Measurements from ENCODE around the gene USP40.

The USP40 gene

DNA sequence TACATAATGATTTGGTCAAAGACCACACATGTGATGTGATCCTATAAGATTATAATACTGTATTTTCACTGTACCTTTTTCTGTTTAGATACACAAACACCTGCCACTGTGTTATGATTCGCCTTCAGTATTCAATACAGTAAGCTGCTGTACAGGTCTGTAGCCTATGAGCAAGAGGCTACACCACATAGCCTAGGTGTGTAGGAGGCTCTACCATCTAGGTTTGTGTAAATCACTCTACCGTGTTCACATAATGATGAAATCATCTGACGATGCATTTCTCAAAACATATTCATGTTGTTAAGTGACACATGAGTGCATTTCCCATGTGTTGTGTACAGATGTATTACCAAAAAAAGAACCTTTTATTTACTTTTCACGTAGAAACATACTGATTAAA lies 74.5 kb downstream of the USP40 start:
- no peak for DNase-seq

DNA sequence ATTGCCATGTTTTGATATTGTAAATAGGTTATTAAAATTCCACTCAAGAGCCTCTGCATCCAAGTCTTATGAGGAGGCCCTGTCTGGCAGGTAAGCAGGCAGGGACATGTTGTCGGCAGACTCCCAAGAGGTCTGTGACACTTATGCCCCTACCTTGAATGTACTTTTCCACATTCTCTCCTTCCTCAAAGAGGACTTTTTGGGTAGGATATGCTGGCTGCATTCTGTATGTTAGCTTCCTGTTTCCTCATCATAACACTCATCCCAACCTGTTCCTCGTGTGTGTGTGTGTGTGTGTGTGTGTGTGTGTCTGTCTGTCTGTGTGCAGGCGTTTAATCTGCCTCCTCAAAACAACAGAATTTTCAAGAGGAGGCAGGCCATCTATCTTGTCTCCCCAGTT lies 75.3 kb downstream of the USP40 start:
- DNase-seq: no peak

DNA sequence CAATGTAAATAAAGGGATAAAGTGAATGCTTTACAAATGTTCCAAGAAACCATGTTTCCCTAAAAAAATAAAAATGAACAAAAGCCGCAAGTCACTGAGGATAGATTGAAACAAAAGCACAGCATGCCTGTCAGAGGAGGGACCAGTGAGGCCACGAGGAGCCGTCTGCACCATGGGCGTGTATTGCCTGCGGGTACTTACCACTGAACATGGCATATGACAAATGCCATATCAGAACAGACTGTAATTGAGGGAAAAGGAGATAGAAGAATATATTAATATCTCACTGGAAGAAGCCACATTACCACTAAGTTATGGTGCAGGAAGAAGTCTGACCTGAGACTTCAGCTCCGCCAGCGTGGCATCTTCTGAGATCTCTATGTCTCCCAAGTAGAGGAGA lies 75.8 kb downstream of the USP40 start:
- no peak for DNase-seq

DNA sequence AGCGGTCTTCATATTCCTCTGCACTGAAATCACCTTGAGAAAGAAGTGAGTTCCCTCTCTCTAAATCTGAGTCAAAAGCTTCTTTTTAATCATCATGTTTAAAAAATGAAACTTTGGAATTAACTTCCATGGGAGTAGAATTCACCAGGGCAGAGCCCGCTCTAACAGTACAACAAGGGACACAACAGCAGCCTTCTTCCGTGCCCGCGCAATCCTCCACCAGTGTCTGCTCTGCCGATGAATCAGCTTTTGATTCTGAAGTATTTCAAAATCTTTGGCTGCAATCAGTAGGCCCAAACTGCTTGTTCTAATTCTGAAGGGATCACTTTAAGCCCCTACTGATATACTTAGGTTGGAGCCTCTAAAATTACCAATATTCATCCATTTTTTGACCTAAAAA lies 76.9 kb downstream of the USP40 start:
- no peak for DNase-seq

DNA sequence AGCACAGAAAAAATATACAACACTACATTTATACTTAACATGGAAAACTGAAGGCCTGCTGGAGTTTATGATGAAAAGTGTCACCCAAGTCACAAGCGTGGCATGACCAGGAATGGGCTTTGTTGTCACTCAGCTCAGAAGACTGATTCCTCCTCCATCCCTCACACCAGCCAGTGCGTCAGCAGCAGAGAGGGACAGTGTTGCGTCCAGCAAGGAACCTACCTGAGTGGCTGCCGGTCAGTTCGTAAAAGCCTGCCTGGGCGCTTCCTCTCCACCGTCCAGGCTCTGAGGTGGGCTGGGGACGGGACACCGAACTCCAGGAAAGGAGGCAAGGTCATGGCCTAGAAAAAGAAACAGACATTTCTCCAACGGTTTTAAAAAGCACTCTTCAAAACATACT lies 77.4 kb downstream of the USP40 start:
- no peak for DNase-seq

DNA sequence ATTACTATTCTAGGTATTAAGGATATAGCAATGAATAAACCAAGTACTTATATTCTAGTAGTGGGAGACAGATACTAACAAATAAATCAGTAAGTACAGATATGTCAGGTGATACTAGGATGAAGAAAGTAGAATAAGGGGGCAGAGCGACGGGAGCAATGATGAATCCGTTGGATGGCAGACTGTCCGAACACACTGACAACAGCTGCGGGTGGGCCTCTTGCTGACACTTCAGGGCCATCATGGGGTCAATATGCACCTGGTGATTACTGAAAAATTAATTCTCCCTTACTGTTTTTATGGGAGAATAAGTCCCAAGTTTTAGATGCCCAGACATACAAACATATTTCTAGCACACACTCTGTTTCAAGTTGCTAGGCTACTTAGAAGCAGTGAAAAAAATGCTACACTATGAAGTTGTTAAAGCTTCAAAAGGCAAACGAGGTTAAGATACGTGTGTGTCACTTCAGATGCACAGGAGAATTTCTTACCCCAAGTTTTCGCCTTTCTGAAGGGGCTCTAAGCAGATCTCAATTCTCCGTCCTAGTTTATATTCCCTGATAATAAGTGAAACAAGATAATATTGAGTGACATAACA lies 78.7 kb downstream of the USP40 start:
- DNase-seq: no peak

DNA sequence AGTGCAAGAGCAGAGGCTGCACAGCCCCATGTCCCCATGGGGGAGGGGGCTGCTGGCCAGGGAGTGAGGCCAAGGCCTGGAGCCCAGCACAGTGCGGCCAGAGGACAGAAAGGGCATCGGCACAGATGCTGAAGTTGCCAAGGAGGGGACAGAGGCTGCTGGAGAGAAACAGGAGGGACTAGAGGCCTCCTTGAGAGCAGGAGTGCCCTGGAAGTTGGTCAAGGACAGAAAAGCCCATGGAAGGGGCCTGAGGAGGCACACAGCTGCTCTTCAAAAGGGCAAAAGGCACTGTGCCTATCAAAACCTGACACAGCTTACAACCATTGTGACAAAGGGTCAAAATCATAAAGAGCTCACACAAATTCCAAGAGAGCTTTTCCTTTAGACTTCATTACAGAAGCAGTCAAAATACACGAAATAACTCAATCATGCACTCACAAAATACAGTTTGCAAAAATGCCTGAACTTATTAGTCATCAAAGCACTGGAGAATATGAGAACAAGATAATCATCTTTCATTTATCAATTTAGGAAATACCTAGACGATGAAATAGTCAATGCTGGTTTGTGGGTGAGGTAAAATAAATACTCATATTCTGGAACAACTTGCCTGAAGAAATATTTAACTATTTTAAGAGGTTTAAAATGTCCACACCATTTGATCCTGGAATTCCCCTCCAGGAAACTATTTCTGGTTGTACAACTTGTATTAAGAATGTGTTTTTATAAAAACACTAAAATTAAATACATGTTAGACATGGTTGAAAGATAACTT lies 79.6 kb downstream of the USP40 start:
- no peak for DNase-seq

DNA sequence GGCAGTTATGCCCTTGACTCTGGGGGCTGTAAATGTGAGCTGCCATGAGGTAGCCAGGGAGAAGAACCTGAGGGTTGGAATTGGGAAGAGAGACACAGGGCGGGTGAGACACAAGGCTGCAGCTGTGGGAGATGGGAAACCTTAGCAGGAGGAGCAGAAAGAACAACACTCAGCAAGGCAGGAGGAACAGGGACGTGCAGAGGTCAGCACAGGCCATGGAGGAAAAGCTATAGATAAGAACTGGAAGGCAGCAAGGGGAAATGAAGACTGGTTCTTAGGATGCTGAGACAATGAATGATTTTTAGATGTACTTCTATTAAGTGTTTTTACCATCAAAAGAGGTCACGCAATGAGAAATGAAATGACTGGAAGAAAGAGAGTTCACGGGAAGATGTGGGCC lies 80.2 kb downstream of the USP40 start:
- DNase-seq: no peak

DNA sequence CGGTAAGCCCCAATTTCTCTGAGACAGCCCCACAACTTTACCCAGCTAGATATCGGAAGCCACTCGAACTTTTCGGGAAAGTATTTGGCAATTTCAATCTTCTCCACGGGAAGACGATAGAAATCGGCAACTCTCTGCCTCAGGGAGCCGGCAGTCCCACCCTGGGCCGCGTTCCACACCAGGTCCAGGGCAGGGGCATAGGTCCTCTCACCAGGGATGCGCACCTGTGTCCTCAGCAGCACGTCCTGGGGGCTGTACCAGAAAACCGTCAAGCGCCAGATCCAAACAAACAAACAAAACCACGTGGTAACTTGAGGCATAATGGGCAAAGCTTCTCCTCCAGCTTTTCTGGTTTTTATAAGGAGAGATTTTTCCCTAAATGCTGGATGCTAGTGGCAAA lies 80.9 kb downstream of the USP40 start:
- DNase-seq: no peak

DNA sequence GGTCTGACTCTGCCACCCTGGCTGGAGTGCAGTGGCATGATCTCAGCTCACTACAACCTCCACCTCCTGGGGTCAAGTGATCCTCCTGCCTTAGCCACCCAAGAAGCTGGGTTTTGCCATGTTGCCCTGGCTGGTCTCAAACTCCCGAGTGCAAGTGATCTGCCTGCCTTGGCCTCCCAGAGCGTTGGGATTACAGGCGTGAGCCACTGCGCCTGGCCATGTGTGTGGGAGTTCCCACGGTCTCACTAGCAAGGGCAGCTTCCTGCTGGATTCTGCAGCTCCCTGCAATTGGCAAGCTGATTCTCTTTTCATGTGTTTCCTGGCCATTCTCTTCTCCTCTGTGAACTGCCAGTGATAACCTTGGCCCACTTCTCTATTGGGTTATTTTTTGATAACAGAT lies 84.0 kb downstream of the USP40 start:
- DNase-seq: no peak

DNA sequence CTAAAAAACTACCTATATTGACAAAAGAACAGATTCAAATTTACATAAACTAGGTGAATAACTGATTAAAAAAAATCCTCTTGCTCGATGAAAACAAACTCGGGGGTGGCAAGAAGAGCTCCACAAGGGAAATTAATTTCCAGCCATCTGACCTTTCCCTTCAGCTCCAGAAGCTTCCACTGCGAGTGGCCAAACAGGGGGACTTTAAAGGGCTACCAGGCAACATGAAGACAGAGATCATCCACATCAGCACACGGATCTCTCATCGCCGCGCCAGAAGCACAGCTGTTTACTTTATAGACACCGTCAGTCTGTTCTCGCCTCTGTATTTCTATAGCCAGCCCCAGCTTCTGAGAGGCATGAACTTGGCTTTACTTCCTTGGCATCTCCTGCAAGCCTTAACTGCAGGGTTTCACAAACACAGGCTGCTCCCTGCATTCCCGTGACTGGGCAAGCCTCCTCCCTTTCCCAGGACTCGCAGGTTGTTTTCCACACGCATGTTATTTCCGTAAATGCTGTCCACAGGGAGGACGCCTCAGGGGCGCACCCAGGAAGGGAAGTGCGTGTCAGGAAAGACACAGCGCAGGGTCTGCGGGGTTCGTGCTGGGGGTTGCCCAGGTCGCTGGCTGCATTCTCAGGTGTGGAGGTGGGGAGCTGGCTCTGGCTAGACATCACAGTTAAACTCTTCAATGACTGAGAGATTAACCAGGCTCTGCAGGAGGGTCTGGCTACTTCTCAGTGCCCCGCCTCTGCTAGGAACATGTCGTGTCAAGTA lies 85.0 kb downstream of the USP40 start:
- DNase-seq: no peak

DNA sequence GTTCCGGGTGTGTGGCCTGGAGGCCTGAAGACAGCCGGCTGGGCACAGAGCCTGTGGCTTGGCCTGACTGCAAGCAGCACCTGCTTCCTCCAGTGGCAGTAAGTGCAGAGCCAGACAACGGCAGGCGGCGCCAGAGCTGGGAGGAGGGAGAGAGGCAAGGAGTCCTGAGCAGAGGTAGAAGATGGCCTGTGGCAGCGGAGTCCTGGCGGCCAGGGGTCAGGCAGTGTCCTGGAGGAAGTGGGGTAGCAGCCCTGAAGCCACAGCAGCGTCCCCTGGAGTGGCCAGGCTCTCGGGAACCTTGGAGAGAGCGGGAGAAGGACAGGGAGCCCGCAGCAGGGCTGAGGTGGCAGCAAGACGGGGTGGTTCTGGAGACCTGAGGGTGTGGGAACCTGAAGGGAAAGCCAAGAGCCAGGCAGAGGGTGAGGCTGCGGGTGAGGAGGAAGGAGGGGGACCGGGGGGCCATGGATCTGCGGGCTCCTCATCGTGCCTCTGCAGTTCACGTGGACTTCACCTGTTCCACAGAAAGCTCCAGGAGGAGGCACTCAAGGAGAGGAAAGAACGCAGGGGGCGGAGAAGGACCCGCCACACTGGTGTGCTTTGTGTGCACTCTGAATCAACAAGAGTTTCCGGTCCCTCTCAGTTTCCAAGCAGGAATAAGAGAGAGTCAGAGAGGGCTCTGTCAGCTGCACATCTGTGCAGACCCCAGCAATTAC lies 85.9 kb downstream of the USP40 start:
- peak; percentile 10 for DNase-seq

DNA sequence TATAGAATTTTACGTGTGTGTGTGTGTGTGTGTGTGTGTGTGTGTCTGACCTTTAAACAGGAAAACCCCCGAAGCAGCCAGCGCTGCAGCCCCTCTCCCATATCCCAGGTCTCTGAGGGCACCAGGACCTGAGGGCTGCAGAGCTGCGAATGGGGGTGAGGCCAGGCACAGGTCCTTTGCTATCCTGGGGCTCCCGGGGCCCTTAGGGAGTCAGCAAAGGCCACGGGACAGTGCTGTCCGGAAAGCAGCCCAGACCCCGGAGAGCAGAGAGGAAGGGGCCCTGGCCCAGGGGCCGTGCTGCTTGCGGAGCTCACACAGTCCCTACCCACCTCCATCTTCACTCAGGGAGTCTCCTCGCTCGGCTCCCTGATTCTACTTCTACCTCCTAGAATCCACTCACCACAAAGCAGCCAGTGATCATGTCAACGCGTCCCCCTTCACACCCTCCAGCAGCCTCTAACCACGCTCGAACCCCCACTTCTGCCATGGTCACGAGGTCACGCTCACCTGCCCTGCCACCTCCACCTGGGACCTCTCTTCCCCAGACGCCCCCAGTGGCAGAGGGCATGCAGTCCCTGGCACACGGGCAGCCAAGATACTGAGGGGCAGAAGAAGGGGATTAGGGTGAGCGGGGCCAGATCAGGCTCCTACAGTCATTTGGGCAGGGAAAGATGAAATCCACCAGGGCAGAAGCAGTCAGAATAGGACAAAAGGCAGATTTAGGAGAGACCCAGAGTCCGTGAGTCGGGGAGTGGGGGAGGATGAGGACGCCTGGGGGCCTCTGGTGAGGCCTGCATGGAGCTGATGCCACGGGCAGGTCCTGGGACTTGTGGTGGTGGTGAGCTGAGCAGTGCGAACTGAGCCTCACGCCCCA lies 86.7 kb downstream of the USP40 start:
- no peak for DNase-seq

DNA sequence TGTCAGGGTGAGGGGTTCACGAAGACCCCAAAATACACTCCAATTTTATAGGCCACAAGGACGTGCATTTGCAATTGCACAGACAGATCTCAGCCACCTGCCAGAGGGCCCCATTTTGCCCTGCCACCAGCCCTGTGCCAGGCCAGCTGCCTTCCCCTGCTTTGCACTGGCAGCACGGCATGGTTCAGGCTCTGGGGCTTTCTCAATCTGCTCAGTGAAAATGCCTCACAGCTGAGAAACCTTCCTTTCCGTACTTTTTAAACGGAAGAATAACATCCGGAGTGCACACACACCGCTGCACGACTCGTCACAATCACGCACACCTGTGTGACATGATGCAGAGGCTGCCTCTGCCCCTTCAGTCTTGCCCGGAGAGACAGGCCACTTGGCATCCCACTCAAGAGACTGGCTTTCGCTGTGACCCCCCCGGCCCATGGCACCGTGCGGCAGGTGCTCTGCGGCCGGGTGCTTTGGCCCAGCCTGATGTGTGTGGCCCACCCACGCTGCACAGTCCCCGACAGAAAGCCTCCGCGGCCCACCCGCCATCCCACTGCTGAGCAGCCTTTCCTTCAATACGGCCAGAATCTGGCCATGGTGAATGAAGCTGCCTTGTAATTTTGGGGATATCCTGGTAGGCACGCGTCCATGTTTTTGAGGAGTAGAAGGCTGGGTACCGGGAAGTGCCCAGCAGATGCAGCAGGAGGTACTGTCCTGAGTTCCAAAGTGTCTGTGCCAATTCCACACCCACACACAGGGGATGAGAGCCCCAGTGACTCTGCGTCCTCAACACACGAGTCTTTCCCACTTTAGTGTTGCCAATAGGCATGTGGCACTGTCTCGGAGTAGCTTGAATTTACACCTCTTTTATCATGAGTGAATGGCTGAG lies 88.8 kb downstream of the USP40 start:
- DNase-seq: no peak

DNA sequence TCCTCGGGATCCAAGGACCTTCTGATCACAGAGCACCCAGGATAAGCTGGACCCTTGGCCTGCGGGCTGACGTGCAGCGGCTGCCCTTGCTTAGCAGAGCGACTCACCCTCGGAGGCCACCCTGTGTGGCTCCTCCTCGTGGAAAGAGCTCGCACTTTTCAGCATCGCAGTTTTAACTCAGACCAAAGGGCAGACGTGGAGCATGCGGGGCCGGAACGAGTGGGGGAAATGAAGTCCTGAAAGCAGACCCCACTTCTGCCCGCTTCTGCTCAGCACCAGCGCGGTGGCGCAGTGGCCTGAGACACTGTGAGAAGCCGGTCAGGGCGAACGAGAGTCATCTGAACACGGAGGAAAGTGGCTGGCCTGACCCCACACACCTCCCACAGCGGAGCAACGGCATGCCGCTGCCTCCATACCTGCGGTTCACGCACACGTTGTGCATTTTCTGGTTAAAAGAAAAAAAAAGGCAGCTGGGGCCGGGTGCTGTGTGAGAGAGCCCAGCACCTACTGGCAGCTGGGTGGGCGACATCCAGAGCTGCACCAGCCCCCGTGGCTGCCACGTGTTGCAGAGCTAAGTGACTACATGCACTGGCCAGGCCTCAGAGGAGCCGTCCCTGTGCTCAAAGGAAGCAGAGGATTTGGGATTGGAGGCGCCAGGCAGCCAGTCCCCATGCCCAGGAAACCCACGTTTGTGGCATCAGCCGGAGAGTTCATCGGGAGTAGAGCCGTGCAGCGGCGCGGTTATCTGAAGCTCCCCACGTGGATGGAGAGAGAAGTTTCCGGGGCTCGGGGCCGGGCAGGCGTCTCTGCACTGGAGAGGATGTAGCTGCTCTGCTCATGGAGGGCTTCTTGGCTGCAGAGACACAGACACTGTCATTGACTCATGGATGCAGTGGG lies 89.7 kb downstream of the USP40 start:
- DNase-seq: no peak

DNA sequence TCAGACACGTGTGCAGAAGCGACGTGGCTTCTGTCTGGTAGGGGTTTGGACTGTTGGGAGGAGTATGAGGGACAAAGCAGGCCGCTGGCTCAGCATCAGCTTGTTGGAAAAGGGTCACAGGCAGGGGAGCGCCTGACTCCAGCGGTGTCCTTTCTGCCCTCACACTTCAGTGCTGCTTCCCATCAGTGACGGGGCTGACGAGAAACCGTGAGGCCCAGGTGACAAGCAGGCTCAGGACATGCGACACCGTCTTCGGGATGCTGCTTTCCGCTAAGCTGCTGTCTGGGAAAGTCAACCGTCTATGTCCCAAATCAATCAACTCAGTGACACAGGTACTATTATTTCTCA lies 90.5 kb downstream of the USP40 start:
- no peak for DNase-seq

DNA sequence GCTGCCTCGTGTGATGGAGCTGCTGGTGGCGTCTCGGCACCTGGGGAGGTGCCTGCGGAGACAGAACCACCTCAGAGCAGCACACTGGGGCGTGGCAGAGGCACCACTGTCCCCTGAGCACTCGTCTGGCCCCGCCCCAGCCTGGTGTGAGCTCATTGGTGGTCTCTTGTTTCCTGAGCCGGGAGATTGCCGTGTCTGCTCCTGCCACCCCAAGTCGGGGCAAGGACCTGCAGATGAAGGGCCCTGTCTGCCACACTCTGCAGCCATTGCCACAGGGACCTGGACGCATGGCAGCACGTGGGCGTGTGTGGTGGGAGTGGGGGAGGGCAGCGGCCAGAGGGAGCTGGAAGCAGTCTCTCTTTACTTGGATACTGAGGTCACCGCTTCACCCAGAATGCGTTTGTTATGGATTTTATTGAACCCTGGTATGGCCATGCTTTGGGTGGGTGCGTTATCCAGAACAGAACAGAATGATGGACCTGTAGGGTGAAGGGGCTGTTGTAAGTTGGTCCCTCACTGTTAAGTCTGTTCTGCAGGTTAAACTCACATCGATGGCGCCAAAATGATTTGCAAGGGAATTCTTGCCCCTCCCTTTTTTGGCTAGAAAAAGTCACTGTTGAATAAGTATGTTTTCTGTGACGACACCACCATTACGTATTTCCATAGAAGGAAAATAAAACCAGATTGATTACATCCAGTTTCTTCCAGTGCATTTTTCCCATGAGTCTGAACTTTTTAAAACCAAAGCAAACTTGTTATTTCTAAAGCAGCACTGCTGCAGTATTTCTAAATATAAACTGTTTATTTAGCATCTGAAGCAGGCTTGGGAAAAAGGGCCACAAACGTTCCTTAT lies 92.0 kb downstream of the USP40 start:
- no peak for DNase-seq

DNA sequence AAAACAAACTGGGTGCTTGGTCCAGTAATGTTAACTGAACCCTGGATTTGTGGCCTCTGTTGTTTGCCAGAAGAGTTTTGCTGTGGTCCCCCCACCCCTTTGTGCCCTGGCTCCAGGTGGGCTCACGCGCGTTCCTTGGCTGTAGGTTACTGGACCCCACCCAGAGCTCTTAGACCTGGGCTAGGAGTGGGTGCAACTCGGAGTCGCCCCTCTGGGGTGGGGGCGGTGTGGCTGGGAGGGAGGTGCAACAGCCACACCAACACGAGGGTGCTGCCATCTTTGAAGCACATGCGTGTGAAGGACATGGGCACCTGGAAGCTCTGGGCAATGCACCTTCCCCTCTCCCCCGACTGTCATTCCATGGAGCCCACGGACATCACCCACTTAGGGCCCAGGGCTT lies 92.7 kb downstream of the USP40 start:
- no peak for DNase-seq

DNA sequence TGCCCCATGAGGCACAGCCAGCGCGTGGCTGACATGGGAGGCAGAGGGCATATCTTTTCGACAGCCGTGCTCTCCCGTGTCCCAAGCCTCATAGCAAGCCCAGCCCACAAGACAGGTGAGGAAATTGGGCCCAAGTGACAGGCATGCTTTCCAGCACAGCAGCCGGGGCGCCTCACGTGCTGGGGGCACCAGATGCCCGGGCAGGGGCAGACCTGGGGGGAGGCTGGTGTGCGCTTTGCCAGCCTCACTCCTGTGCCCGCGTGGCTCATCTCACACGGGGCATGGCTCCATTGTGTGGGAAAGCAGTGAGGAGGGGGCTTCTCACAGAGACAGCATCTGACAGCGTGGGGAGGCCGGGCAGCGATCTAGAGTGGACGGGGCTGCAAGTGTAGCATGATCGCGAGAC lies 93.2 kb downstream of the USP40 start:
- DNase-seq: no peak

Data from NCI-H2081 treated with DMSO at 0.1 percent for 48 hours (cell line).